H1 (cell line): ENCODE data around the gene PGPEP1. TPM values are rescaled to one million over a fixed set of nuclear protein-coding genes. Genes with fewer than 3 reads are reported as not detected.

Experiments used
- CTCF ChIA-PET: fragments of 300-600 bp; sonication (Branson Sonifier 250); formaldehyde crosslinking; loops from one replicate; lab custom pipeline; 2021; ENCODE audit not compliant: partially characterized antibody; lab: Charles Lee
- POLR2A ChIA-PET: fragments of 300-600 bp; sonication (Branson Sonifier 250); formaldehyde crosslinking; loops from one replicate; lab custom pipeline; 2021; ENCODE audit warnings: inconsistent platforms; ENCODE audit not compliant: partially characterized antibody; lab: Charles Lee
- DNase-seq, 2 experiments: peaks; one replicate each; pipeline versions ENCODE4 v3.0.0 to v3.0.0-alpha.2; 2010 to 2022; ENCODE audit warnings: low spot score in 2 of 2, low read depth in 1 of 2, mixed read lengths in 1 of 2
- FAIRE-seq: peaks from 2 replicates; lab custom pipeline; 2011; peaks lifted over from hg19 to GRCh38; lab: Jason Lieb, UNC
- H2AFZ ChIP-seq: 2 replicates; pipeline ENCODE4 v1.8.1; 2012; ENCODE audit warnings: low read length, inconsistent platforms
- H2AK5ac ChIP-seq: 2 replicates; pipeline ENCODE4 v1.6.1; 2013; ENCODE audit warnings: low read depth, low read length
- H2BK120ac ChIP-seq: replicated peaks from 2 replicates; pipeline ENCODE3; 2013; ENCODE audit warnings: low read depth, low read length, inconsistent platforms
- H2BK12ac ChIP-seq: 2 replicates; pipeline ENCODE4 v1.6.1; 2013; ENCODE audit warnings: low read depth, low read length
- H2BK15ac ChIP-seq: 2 replicates; pipeline ENCODE4 v1.6.1; 2013; ENCODE audit warnings: low read length
- H2BK20ac ChIP-seq: 2 replicates; pipeline ENCODE4 v1.6.1; 2013; ENCODE audit warnings: low read length
- H2BK5ac ChIP-seq: 2 replicates; pipeline ENCODE4 v1.6.1; 2013; ENCODE audit warnings: low read depth, low read length
- H3K14ac ChIP-seq: 2 replicates; pipeline ENCODE4 v1.6.1; 2013; ENCODE audit warnings: inconsistent platforms; ENCODE audit not compliant: insufficient read length
- H3K18ac ChIP-seq: 2 replicates; pipeline ENCODE4 v1.6.1; 2013; ENCODE audit warnings: low read length; ENCODE audit errors: extremely low read depth
- H3K23ac ChIP-seq: 2 replicates; pipeline ENCODE4 v1.6.1; 2013; ENCODE audit warnings: inconsistent platforms; ENCODE audit not compliant: insufficient read length
- H3K23me2 ChIP-seq: 2 replicates; pipeline ENCODE4 v1.6.1; 2013; ENCODE audit warnings: low read depth, low read length
- H3K27ac ChIP-seq: 2 replicates; pipeline ENCODE4 v1.6.1; 2011; ENCODE audit warnings: low read depth, low read length, inconsistent platforms
- H3K27me3 ChIP-seq, 4 experiments: replicated peaks in 1 of 4; 1 replicate in 1 of 4; 2 replicates in 3 of 4; pipeline versions ENCODE4 v1.6.1 to v1.8.1; 2011 to 2013; ENCODE audit warnings: low read length in 3 of 4, mild to moderate bottlenecking in 3 of 4, inconsistent platforms in 2 of 4, mixed read lengths in 2 of 4, moderate library complexity in 1 of 4; ENCODE audit not compliant: control insufficient read depth in 3 of 4, insufficient read depth in 3 of 4; ENCODE audit errors: extremely low read depth in 1 of 4
- H3K36me3 ChIP-seq, 4 experiments: 2 replicates each; pipeline versions ENCODE4 v1.6.1 to v1.8.1; 2011 to 2013; ENCODE audit warnings: mild to moderate bottlenecking in 4 of 4, low read length in 3 of 4, moderate library complexity in 2 of 4, control low read depth in 1 of 4, inconsistent platforms in 1 of 4; ENCODE audit not compliant: insufficient read depth in 4 of 4, control insufficient read depth in 2 of 4
- H3K4ac ChIP-seq: replicated peaks from 2 replicates; pipeline ENCODE3; 2013; ENCODE audit warnings: low read length, low read depth, mixed read lengths, inconsistent platforms; ENCODE audit not compliant: insufficient read length
- H3K4me1 ChIP-seq, 4 experiments: replicated peaks in 1 of 4; 1 replicate in 1 of 4; 2 replicates in 3 of 4; pipeline versions ENCODE4 v1.6.1 to v1.8.1; 2011 to 2013; ENCODE audit warnings: low read length in 3 of 4, inconsistent platforms in 2 of 4, mixed read lengths in 1 of 4; ENCODE audit not compliant: insufficient read depth in 4 of 4, control insufficient read depth in 3 of 4
- H3K4me2 ChIP-seq, 2 experiments: 2 replicates each; pipeline versions ENCODE4 v1.6.1 to v1.8.1; 2011 to 2013; ENCODE audit warnings: low read depth in 2 of 2, low read length in 2 of 2, control low read depth in 1 of 2, inconsistent platforms in 1 of 2, mild to moderate bottlenecking in 1 of 2; ENCODE audit not compliant: insufficient read depth in 1 of 2
- H3K4me3 ChIP-seq, 4 experiments: fragments of 200-600, 300-600 bp in 1 of 4; sonication (generic), shearing (Covaris generic), sonication (Bioruptor Twin) in 1 of 4; 2 replicates each; pipeline versions ENCODE4 v1.5.1 to v1.8.1; 2011 to 2016; ENCODE audit warnings: low read length in 4 of 4, low read depth in 3 of 4, control low read depth in 2 of 4, inconsistent platforms in 2 of 4, mild to moderate bottlenecking in 2 of 4, mixed read lengths in 1 of 4, moderate library complexity in 1 of 4; ENCODE audit not compliant: insufficient read depth in 2 of 4; ENCODE audit errors: extremely low read depth in 1 of 4
- H3K56ac ChIP-seq: replicated peaks from 2 replicates; pipeline ENCODE3; 2013; ENCODE audit warnings: low read depth, mild to moderate bottlenecking, mixed read lengths, low read length, inconsistent platforms; ENCODE audit not compliant: insufficient read length
- H3K79me1 ChIP-seq: 2 replicates; pipeline ENCODE4 v1.6.1; 2013; ENCODE audit warnings: low read depth, low read length, control low read depth
- H3K79me2 ChIP-seq, 2 experiments: 2 replicates each; pipeline versions ENCODE4 v1.6.1 to v1.8.1; 2012 to 2013; ENCODE audit warnings: low read length in 2 of 2, mild to moderate bottlenecking in 2 of 2, inconsistent platforms in 1 of 2; ENCODE audit not compliant: insufficient read depth in 2 of 2, control insufficient read depth in 1 of 2
- H3K9ac ChIP-seq, 4 experiments: replicated peaks in 1 of 4; 1 replicate in 1 of 4; 2 replicates in 3 of 4; pipeline versions ENCODE4 v1.6.1 to v1.8.1; 2011 to 2013; ENCODE audit warnings: low read depth in 3 of 4, low read length in 3 of 4, control low read depth in 2 of 4, mild to moderate bottlenecking in 2 of 4, moderate library complexity in 2 of 4, inconsistent platforms in 1 of 4; ENCODE audit errors: extremely low read depth in 1 of 4
- H3K9me3 ChIP-seq, 2 experiments: 2 replicates each; pipeline versions ENCODE4 v1.6.1 to v1.8.1; 2012 to 2013; ENCODE audit warnings: mild to moderate bottlenecking in 2 of 2, moderate library complexity in 2 of 2, control low read depth in 1 of 2, inconsistent platforms in 1 of 2, low read depth in 1 of 2, low read length in 1 of 2, mixed read lengths in 1 of 2; ENCODE audit not compliant: insufficient read depth in 2 of 2
- H4K20me1 ChIP-seq, 2 experiments: replicated peaks in 1 of 2; 2 replicates each; pipeline versions ENCODE3 to v1.8.1; 2011 to 2013; ENCODE audit warnings: inconsistent platforms in 2 of 2, low read length in 2 of 2, mild to moderate bottlenecking in 1 of 2; ENCODE audit not compliant: insufficient read depth in 2 of 2, control insufficient read depth in 1 of 2
- H4K5ac ChIP-seq: 2 replicates; pipeline ENCODE4 v1.6.1; 2013; ENCODE audit warnings: low read length, low read depth, mixed read lengths, inconsistent platforms; ENCODE audit not compliant: insufficient read length
- H4K8ac ChIP-seq: 2 replicates; pipeline ENCODE4 v1.8.0; 2013; ENCODE audit warnings: mild to moderate bottlenecking, moderate library complexity, low read length, inconsistent platforms; ENCODE audit not compliant: insufficient read depth; ENCODE audit errors: extremely low read depth
- H4K91ac ChIP-seq: replicated peaks from 2 replicates; pipeline ENCODE3; 2013; ENCODE audit warnings: low read length, mixed read lengths, inconsistent platforms; ENCODE audit not compliant: insufficient read length
- CBX8 ChIP-seq: fragments of 300-800, 300-1000 bp; sonication (generic); IDR thresholded peaks from 2 replicates; pipeline ENCODE4 v1.7.1; 2016; ENCODE audit warnings: low read depth, low read length, borderline replicate concordance
- EZH2 ChIP-seq: fragments of 200-600 bp; sonication (generic); IDR thresholded peaks from 2 replicates; pipeline ENCODE4 v1.7.1; 2012; ENCODE audit warnings: low read depth, mild to moderate bottlenecking, moderate library complexity, low read length, inconsistent platforms; ENCODE audit not compliant: severe bottlenecking
- HDAC2 ChIP-seq, 2 experiments: fragments of 300-600 bp in 1 of 2; sonication (generic) in 1 of 2; IDR thresholded peaks; 2 replicates each; pipeline ENCODE4 v1.6.1; 2011 to 2012; ENCODE audit warnings: low read depth in 2 of 2, low read length in 2 of 2, mild to moderate bottlenecking in 2 of 2, moderate library complexity in 2 of 2, borderline replicate concordance in 1 of 2, inconsistent platforms in 1 of 2
- HDAC6 ChIP-seq: IDR thresholded peaks from one replicate; pipeline ENCODE4 v1.7.1; 2012; ENCODE audit warnings: low read depth, mild to moderate bottlenecking, inconsistent platforms, low read length, moderate library complexity
- RAD21 ChIP-seq, 2 experiments: IDR thresholded peaks in 1 of 2; conservative IDR thresholded peaks in 1 of 2; 2 replicates each; pipeline ENCODE4 v1.6.1; 2011; ENCODE audit warnings: low read depth in 2 of 2, low read length in 2 of 2, improper control_type of control experiment in 1 of 2, inconsistent platforms in 1 of 2, mild to moderate bottlenecking in 1 of 2, moderate library complexity in 1 of 2
- RXRA ChIP-seq: IDR thresholded peaks from 2 replicates; pipeline ENCODE4 v1.6.1; 2011; ENCODE audit warnings: low read depth, mild to moderate bottlenecking, low read length, moderate library complexity; ENCODE audit not compliant: insufficient read depth
- SP1 ChIP-seq: IDR thresholded peaks from 2 replicates; pipeline ENCODE4 v1.6.1; 2011; ENCODE audit warnings: low read depth, low read length
- SP2 ChIP-seq: IDR thresholded peaks from 2 replicates; pipeline ENCODE4 v1.6.1; 2012; ENCODE audit warnings: mild to moderate bottlenecking, low read length, inconsistent platforms
- SP4 ChIP-seq: IDR thresholded peaks from 2 replicates; pipeline ENCODE4 v1.6.1; 2012; ENCODE audit warnings: low read length, inconsistent platforms
- TEAD4 ChIP-seq: IDR thresholded peaks from 2 replicates; pipeline ENCODE4 v1.6.1; 2012; ENCODE audit warnings: low read depth, low read length, inconsistent platforms, mixed read lengths
- WGBS, 2 experiments: shearing (Covaris generic) in 1 of 2; methylation state at CpG; one replicate each; pipeline versions ENCODE4 v1.1.6 to v1.1.7; 2013 to 2015; ENCODE audit warnings: low lambda C conversion rate in 2 of 2, mixed read lengths in 2 of 2, inconsistent platforms in 1 of 2, low coverage in 1 of 2, missing lambda C conversion rate in 1 of 2; ENCODE audit not compliant: insufficient replicate concordance in 2 of 2, insufficient coverage in 1 of 2, insufficient read length in 1 of 2; ENCODE audit errors: extremely low coverage in 1 of 2, missing lambda C conversion rate in 1 of 2; 5-methylcytosine and 5-hydroxymethylcytosine counted together
- polyA plus RNA-seq, 7 experiments: library from polyadenylated mRNA; depleted of rRNA in 3 of 7; stranded (reverse) in 5 of 7; unstranded in 2 of 7; fragments of >200 nt in 5 of 7; fragments of 200-250 nt in 2 of 7; gene quantifications; 1 replicate in 5 of 7; 2 replicates in 1 of 7; 4 replicates in 1 of 7; pipeline versions ENCODE4 v1.2.1 to v1.2.3, GENCODE V29; 2011 to 2013; ENCODE audit warnings: missing spikeins in 2 of 7, mixed read lengths in 2 of 7
- total RNA-seq: library from RNA; stranded (reverse); fragmentation: NEBNext Ultra II Directional; extraction: Animal tissue kit (Norgen Biotek cat#: 25700); gene quantifications from 2 replicates; pipeline ENCODE4 v1.2.1, GENCODE V29; 2021

The PGPEP1 gene
- total and polyA plus RNA-seq, 2 of the 8 experiments (the other 6 are each of a cell fraction or from before 2014, with no cell fraction given), result 17.0 to 33.4 TPM

GRCh38 chr19:18361646-18362045 lies 21.2 kb downstream of the PGPEP1 start:
- H3K4ac ChIP-seq, result no peak overlapping the region
- H4K91ac ChIP-seq, result no peak overlapping the region
- no peak overlapping the region for H3K23ac ChIP-seq
- H3K27me3 ChIP-seq, result no peaks in the 10 kb centered on the region
- no peaks in the 10 kb centered on the region for H3K79me2 ChIP-seq
- H2AK5ac ChIP-seq, result no peak overlapping the region
- no peak overlapping the region for H2BK15ac ChIP-seq
- H3K18ac ChIP-seq, result no peak overlapping the region
- no peak overlapping the region for H3K4me2 ChIP-seq
- POLR2A ChIA-PET, result interaction anchor here (1.5 to 2.3 kb wide), 2 partner anchors 13 to 80 kb away, joined by 3 to 8 read pairs; partner anchors contain the start of gene JUND
- no peak overlapping the region for H3K56ac ChIP-seq
- no peak for TF ChIP-seq EZH2
- TF ChIP-seq CBX8, result no peak
- no peak for TF ChIP-seq SP1
- no peak for TF ChIP-seq SP2
- no peak for TF ChIP-seq RXRA
- TF ChIP-seq SP4, result no peak
- no peak for TF ChIP-seq HDAC2 (IDR thresholded peaks at IDR 0.05; ENCODE audit: borderline replicate concordance in 1 of 2, low read depth in 2 of 2, low read length in 2 of 2)
- TF ChIP-seq TEAD4, result no peak
- no peak for TF ChIP-seq HDAC6
- no peak for TF ChIP-seq RAD21 (IDR thresholded peaks at IDR 0.05 in 1 of 2, conservative IDR thresholded peaks at IDR 0.05 in 1 of 2; ENCODE audit: low read depth in 2 of 2, low read length in 2 of 2)
- DNase-seq (no peak), FAIRE-seq (no peak)
- no peak overlapping the region for H3K14ac ChIP-seq
- H2BK12ac ChIP-seq, result no peak overlapping the region
- H4K5ac ChIP-seq, result no peak overlapping the region
- peaks cover 2 to 14% (median 3%) of the 10 kb centered on the region in 4 experiments; a peak in 5 of 8 replicates for H3K36me3 ChIP-seq
- H4K8ac ChIP-seq, result no peak overlapping the region
- H3K4me1 ChIP-seq, result peaks cover 1 to 8% (median 5%) of the 10 kb centered on the region in 4 experiments; a peak in 5 of 7 replicates
- no peak overlapping the region for H3K9ac ChIP-seq
- H3K23me2 ChIP-seq, result no peaks in the 10 kb centered on the region
- no peak overlapping the region for H2BK120ac ChIP-seq
- CTCF ChIA-PET, result interaction anchor here (0.5 to 8.1 kb wide), 9 partner anchors 12 to 92 kb away, joined by 3 to 69 read pairs (median 17); partner anchors contain the start of gene GDF15
- H2AFZ ChIP-seq, result no peak overlapping the region
- H2BK5ac ChIP-seq, result no peak overlapping the region
- WGBS, 2 experiments, result 91% methylated on average over 8 of the region's 8 CpGs; no CpG with 5 or more reads in 1 of the 2 experiments
- H3K9me3 ChIP-seq, result peaks cover 0 to 2% of the 10 kb centered on the region in 2 experiments; a peak in 1 of 4 replicates
- H3K79me1 ChIP-seq, result no peaks in the 10 kb centered on the region
- H2BK20ac ChIP-seq, result 0 out of 2 replicates have a peak overlapping the region, but pooled peaks have one; percentile 34
- H4K20me1 ChIP-seq, result no peaks in the 10 kb centered on the region
- H3K4me3 ChIP-seq, result no peak overlapping the region
- H3K27ac ChIP-seq, result no peak overlapping the region
